Astrocyte (in vitro differentiated cells and primary cell): ENCODE data around the gene LGR4. TPM values are rescaled to one million over a fixed set of nuclear protein-coding genes. Genes with fewer than 3 reads are reported as not detected.

Experiments used
- DNase-seq: peaks from one replicate; pipeline ENCODE4 v3.0.0-alpha.2; 2010; ENCODE audit warnings: low read depth
- FAIRE-seq: peaks from 2 replicates; lab custom pipeline; 2011; peaks lifted over from hg19 to GRCh38; lab: Jason Lieb, UNC
- H2AFZ ChIP-seq: 2 replicates; pipeline ENCODE4 v1.6.0; 2012; ENCODE audit warnings: low read depth, low read length, inconsistent platforms
- H3K27ac ChIP-seq: 2 replicates; pipeline ENCODE4 v1.5.1; 2011; ENCODE audit warnings: low read depth, low read length, inconsistent platforms
- H3K27me3 ChIP-seq: 2 replicates; pipeline ENCODE4 v1.6.0; 2011; ENCODE audit warnings: low read length, inconsistent platforms; ENCODE audit not compliant: insufficient read depth
- H3K36me3 ChIP-seq: 2 replicates; pipeline ENCODE4 v1.5.1; 2011; ENCODE audit warnings: low read length, inconsistent platforms; ENCODE audit not compliant: insufficient read depth
- H3K4me1 ChIP-seq: 2 replicates; pipeline ENCODE4 v1.5.1; 2011; ENCODE audit warnings: low read length, inconsistent platforms; ENCODE audit not compliant: insufficient read depth
- H3K4me2 ChIP-seq: 2 replicates; pipeline ENCODE4 v1.6.0; 2012; ENCODE audit warnings: low read length, inconsistent platforms
- H3K4me3 ChIP-seq: 2 replicates; pipeline ENCODE4 v1.5.1; 2011; ENCODE audit warnings: low read depth, mild to moderate bottlenecking, low read length, inconsistent platforms; ENCODE audit not compliant: insufficient read depth
- H3K79me2 ChIP-seq: 2 replicates; pipeline ENCODE4 v1.6.0; 2012; ENCODE audit warnings: mild to moderate bottlenecking, low read length, inconsistent platforms; ENCODE audit not compliant: insufficient read depth
- H3K9ac ChIP-seq: 2 replicates; pipeline ENCODE4 v1.6.0; 2012; ENCODE audit warnings: mild to moderate bottlenecking, low read length, inconsistent platforms
- H3K9me3 ChIP-seq: 2 replicates; pipeline ENCODE4 v1.5.1; 2012; ENCODE audit warnings: low read depth, mild to moderate bottlenecking, low read length, inconsistent platforms; ENCODE audit not compliant: insufficient read depth
- H4K20me1 ChIP-seq: 2 replicates; pipeline ENCODE4 v1.6.0; 2012; ENCODE audit warnings: low read length, inconsistent platforms; ENCODE audit not compliant: insufficient read depth
- H3K27ac Mint-ChIP-seq: one replicate; pipeline ENCODE4 v1.8.0; 2021; ENCODE audit warnings: mild to moderate bottlenecking, mixed read lengths; ENCODE audit not compliant: unreplicated experiment
- H3K27me3 Mint-ChIP-seq: one replicate; pipeline ENCODE4 v1.8.0; 2021; ENCODE audit warnings: low read depth, mixed read lengths; ENCODE audit not compliant: unreplicated experiment
- H3K36me3 Mint-ChIP-seq: one replicate; pipeline ENCODE4 v1.8.0; 2021; ENCODE audit warnings: low read depth, mixed read lengths; ENCODE audit not compliant: unreplicated experiment
- H3K4me1 Mint-ChIP-seq: one replicate; pipeline ENCODE4 v1.8.0; 2021; ENCODE audit warnings: low read depth, mixed read lengths; ENCODE audit not compliant: unreplicated experiment
- H3K4me3 Mint-ChIP-seq: one replicate; pipeline ENCODE4 v1.8.0; 2021; ENCODE audit warnings: mild to moderate bottlenecking, moderate library complexity, mixed read lengths; ENCODE audit not compliant: unreplicated experiment
- H3K9me3 Mint-ChIP-seq: one replicate; pipeline ENCODE4 v1.8.0; 2021; ENCODE audit warnings: mild to moderate bottlenecking, mixed read lengths; ENCODE audit not compliant: unreplicated experiment
- CTCF ChIP-seq: IDR thresholded peaks from 2 replicates; pipeline ENCODE4 v1.5.1; 2011; ENCODE audit warnings: low read depth, mild to moderate bottlenecking, inconsistent platforms, low read length, moderate library complexity; ENCODE audit not compliant: insufficient read depth
- EZH2 ChIP-seq: IDR thresholded peaks from 2 replicates; pipeline ENCODE4 v1.6.1; 2012; ENCODE audit warnings: mild to moderate bottlenecking, low read length, inconsistent platforms; ENCODE audit not compliant: insufficient read depth
- total RNA-seq: library from RNA; stranded (reverse); gene quantifications from 2 replicates; pipeline ENCODE4 v1.2.1, GENCODE V29; 2021

The LGR4 gene
- total RNA-seq, 1 donor from 2014 or later = 50.0 TPM

GRCh38 chr11:27371489-27371888 lies 101.1 kb downstream of the LGR4 start:
- TF ChIP-seq EZH2 (no peak), CTCF (no peak)
- Histone ChIP-seq H3K79me2 (no peaks in the 10 kb centered on the region), H3K4me3 (no peak overlapping the region), H3K27ac (no peak overlapping the region), H2AFZ (no peak overlapping the region), H3K9me3 (no peaks in the 10 kb centered on the region), H3K9ac (no peak overlapping the region), H3K27me3 (no peaks in the 10 kb centered on the region), H3K4me2 (no peak overlapping the region), H3K36me3 (peaks cover 41% of the 10 kb centered on the region), H4K20me1 (no peaks in the 10 kb centered on the region), H3K4me1 (no peaks in the 10 kb centered on the region)
- H3K9me3 Mint-ChIP-seq = no peaks in the 10 kb centered on the region
- no peak overlapping the region for H3K4me3 Mint-ChIP-seq
- H3K4me1 Mint-ChIP-seq = peaks cover 5% of the 10 kb centered on the region
- no peak for DNase-seq
- no peak overlapping the region for H3K27ac Mint-ChIP-seq
- H3K27me3 Mint-ChIP-seq = no peaks in the 10 kb centered on the region
- H3K36me3 Mint-ChIP-seq = peaks cover 8% of the 10 kb centered on the region
- no peak for FAIRE-seq

GRCh38 chr11:27370374-27370773 lies 102.2 kb downstream of the LGR4 start:
- H3K4me1 Mint-ChIP-seq = peaks cover 5% of the 10 kb centered on the region
- H3K4me3 ChIP-seq = no peak overlapping the region
- H3K27ac ChIP-seq = no peak overlapping the region
- H3K9me3 ChIP-seq = no peaks in the 10 kb centered on the region
- no peaks in the 10 kb centered on the region for H3K4me1 ChIP-seq
- H4K20me1 ChIP-seq = no peaks in the 10 kb centered on the region
- H3K9ac ChIP-seq = no peak overlapping the region
- H3K4me3 Mint-ChIP-seq = no peak overlapping the region
- no peaks in the 10 kb centered on the region for H3K27me3 ChIP-seq
- no peaks in the 10 kb centered on the region for H3K9me3 Mint-ChIP-seq
- H3K36me3 ChIP-seq = peaks cover 38% of the 10 kb centered on the region
- DNase-seq (no peak), FAIRE-seq (no peak)
- no peak overlapping the region for H2AFZ ChIP-seq
- H3K27me3 Mint-ChIP-seq = no peaks in the 10 kb centered on the region
- no peaks in the 10 kb centered on the region for H3K79me2 ChIP-seq
- no peak overlapping the region for H3K4me2 ChIP-seq
- H3K27ac Mint-ChIP-seq = no peak overlapping the region
- TF ChIP-seq CTCF (no peak), EZH2 (no peak)
- peaks cover 8% of the 10 kb centered on the region for H3K36me3 Mint-ChIP-seq

GRCh38 chr11:27367881-27368280 lies 104.7 kb downstream of the LGR4 start:
- FAIRE-seq = no peak
- no peak overlapping the region for H3K27ac Mint-ChIP-seq
- peaks cover 3% of the 10 kb centered on the region for H3K36me3 Mint-ChIP-seq
- H3K27me3 ChIP-seq = no peaks in the 10 kb centered on the region
- no peaks in the 10 kb centered on the region for H3K27me3 Mint-ChIP-seq
- peaks cover 37% of the 10 kb centered on the region for H3K36me3 ChIP-seq
- peaks cover 5% of the 10 kb centered on the region for H3K4me1 Mint-ChIP-seq
- H3K27ac ChIP-seq = no peak overlapping the region
- H3K79me2 ChIP-seq = peaks cover under 1% of the 10 kb centered on the region
- H3K4me3 ChIP-seq = no peak overlapping the region
- DNase-seq = no peak
- H3K4me3 Mint-ChIP-seq = no peak overlapping the region
- no peaks in the 10 kb centered on the region for H4K20me1 ChIP-seq
- peaks cover 5% of the 10 kb centered on the region for H3K4me1 ChIP-seq
- no peak for TF ChIP-seq EZH2
- no peak overlapping the region for H2AFZ ChIP-seq
- H3K4me2 ChIP-seq = no peak overlapping the region
- no peaks in the 10 kb centered on the region for H3K9me3 ChIP-seq
- H3K9ac ChIP-seq = no peak overlapping the region
- no peaks in the 10 kb centered on the region for H3K9me3 Mint-ChIP-seq
